Neural progenitor cell (in vitro differentiated cells): ENCODE measurements around the gene CCL21. TPM values are rescaled to one million over a fixed set of nuclear protein-coding genes. Genes with fewer than 3 reads are reported as not detected.

Source experiments
- DNase-seq: peaks from one replicate; pipeline ENCODE4 v3.0.0-alpha.2; 2016; ENCODE audit warnings: low spot score
- H2AFZ ChIP-seq: fragments of 200-600 bp; sonication (generic); replicated peaks from 2 replicates; pipeline ENCODE4 v1.6.1; 2016; ENCODE audit warnings: antibody characterized with exemption
- H3F3A ChIP-seq: fragments of 200-600 bp; sonication (generic); 2 replicates; pipeline ENCODE4 v1.6.1; 2016; ENCODE audit warnings: antibody characterized with exemption, low read depth
- H3K27ac ChIP-seq: fragments of 200-600 bp; sonication (generic); 2 replicates; pipeline ENCODE4 v1.5.1; 2016; ENCODE audit warnings: mild to moderate bottlenecking
- H3K27me3 ChIP-seq: fragments of 200-600 bp; sonication (generic); 2 replicates; pipeline ENCODE4 v1.6.1; 2016; ENCODE audit warnings: mild to moderate bottlenecking, moderate library complexity
- H3K36me3 ChIP-seq: fragments of 200-600 bp; sonication (generic); 2 replicates; pipeline ENCODE4 v1.5.1; 2016
- H3K4me1 ChIP-seq: fragments of 200-600 bp; sonication (generic); 2 replicates; pipeline ENCODE4 v1.6.1; 2016; ENCODE audit warnings: mixed run types
- H3K4me2 ChIP-seq: fragments of 200-600 bp; sonication (generic); 2 replicates; pipeline ENCODE4 v1.6.1; 2016
- H3K4me3 ChIP-seq: fragments of 200-600 bp; sonication (generic); 2 replicates; pipeline ENCODE4 v1.5.1; 2016
- H3K79me2 ChIP-seq: fragments of 200-600 bp; sonication (generic); 2 replicates; pipeline ENCODE4 v1.6.1; 2016; ENCODE audit warnings: low read depth
- H3K9ac ChIP-seq: fragments of 200-600 bp; sonication (generic); 2 replicates; pipeline ENCODE4 v1.6.1; 2016
- H3K9me3 ChIP-seq: fragments of 200-600 bp; sonication (generic); 2 replicates; pipeline ENCODE4 v1.5.1; 2016; ENCODE audit warnings: low read depth
- H4K20me1 ChIP-seq: fragments of 200-600 bp; sonication (generic); 2 replicates; pipeline ENCODE4 v1.6.1; 2016; ENCODE audit warnings: low read depth
- H3K27ac Mint-ChIP-seq: 3 replicates; pipeline ENCODE4 v1.8.0; 2021; ENCODE audit warnings: mixed read lengths
- H3K27me3 Mint-ChIP-seq: 2 replicates; pipeline ENCODE4 v1.8.0; 2022; ENCODE audit warnings: low read depth, mild to moderate bottlenecking, inconsistent platforms, moderate library complexity, mixed read lengths; ENCODE audit not compliant: insufficient read depth
- H3K36me3 Mint-ChIP-seq: 3 replicates; pipeline ENCODE4 v1.8.0; 2021; ENCODE audit warnings: mixed read lengths
- H3K4me1 Mint-ChIP-seq: 3 replicates; pipeline ENCODE4 v1.8.0; 2021; ENCODE audit warnings: mixed read lengths
- H3K4me3 Mint-ChIP-seq: 3 replicates; pipeline ENCODE4 v1.8.0; 2021; ENCODE audit warnings: mild to moderate bottlenecking, moderate library complexity, mixed read lengths
- H3K9me3 Mint-ChIP-seq: 3 replicates; pipeline ENCODE4 v1.8.0; 2020; ENCODE audit warnings: mixed read lengths
- CTCF ChIP-seq: fragments of 200-600 bp; sonication (generic); IDR thresholded peaks from 2 replicates; pipeline ENCODE4 v1.5.1; 2017; ENCODE audit warnings: antibody characterized with exemption, mild to moderate bottlenecking
- EZH2 ChIP-seq: fragments of 200-600 bp; sonication (generic); IDR thresholded peaks from 2 replicates; pipeline ENCODE4 v1.6.1; 2017; ENCODE audit warnings: antibody characterized with exemption, mild to moderate bottlenecking, moderate library complexity
- EZH2phosphoT487 ChIP-seq: fragments of 200-600 bp; sonication (generic); IDR thresholded peaks from 2 replicates; pipeline ENCODE4 v1.6.1; 2017; ENCODE audit warnings: antibody characterized with exemption
- total RNA-seq: library from RNA; depleted of rRNA; stranded (reverse); fragments of >200 nt; gene quantifications from 2 replicates; pipeline ENCODE4 v1.2.3, GENCODE V29; 2015; ENCODE audit warnings: low replicate concordance

Gene CCL21
- total RNA-seq, 1 donor from 2014 or later: not detected

GRCh38 chr9:34687276-34688030, 22.5 kb downstream of the CCL21 start:
- Mint-ChIP-seq H3K9me3 (no peaks in the 10 kb centered on the region), H3K4me3 (peak overlapping the region; percentile 18), H3K4me1 (peaks cover 18% of the 10 kb centered on the region), H3K36me3 (peaks cover 3% of the 10 kb centered on the region), H3K27me3 (peaks cover 11% of the 10 kb centered on the region), H3K27ac (peak overlapping the region; percentile 66)
- Histone ChIP-seq H3K79me2 (no peaks in the 10 kb centered on the region), H3K4me2 (no peak overlapping the region), H3K9ac (no peak overlapping the region), H3K27ac (no peak overlapping the region), H3F3A (no peaks in the 10 kb centered on the region), H3K4me1 (peaks cover 3% of the 10 kb centered on the region), H3K36me3 (no peaks in the 10 kb centered on the region), H3K27me3 (no peaks in the 10 kb centered on the region), H3K4me3 (no peak overlapping the region), H2AFZ (no peak overlapping the region), H4K20me1 (no peaks in the 10 kb centered on the region), H3K9me3 (no peaks in the 10 kb centered on the region)
- no peak for TF ChIP-seq CTCF
- TF ChIP-seq EZH2: no peak
- TF ChIP-seq EZH2phosphoT487: no peak
- DNase-seq: no peak

GRCh38 chr9:34686732-34687131, 23.2 kb downstream of the CCL21 start:
- Histone ChIP-seq H2AFZ (no peak overlapping the region), H3F3A (no peaks in the 10 kb centered on the region), H3K4me3 (no peak overlapping the region), H3K9ac (no peak overlapping the region), H3K79me2 (no peaks in the 10 kb centered on the region), H3K36me3 (no peaks in the 10 kb centered on the region), H3K4me1 (no peaks in the 10 kb centered on the region), H4K20me1 (no peaks in the 10 kb centered on the region), H3K27me3 (no peaks in the 10 kb centered on the region), H3K4me2 (no peak overlapping the region), H3K27ac (no peak overlapping the region), H3K9me3 (no peaks in the 10 kb centered on the region)
- Mint-ChIP-seq H3K4me3 (no peak overlapping the region), H3K27me3 (peaks cover 11% of the 10 kb centered on the region), H3K36me3 (peaks cover 3% of the 10 kb centered on the region), H3K27ac (peak overlapping the region; percentile 47), H3K4me1 (peaks cover 18% of the 10 kb centered on the region), H3K9me3 (no peaks in the 10 kb centered on the region)
- no peak for TF ChIP-seq CTCF
- TF ChIP-seq EZH2phosphoT487: no peak
- TF ChIP-seq EZH2: no peak
- no peak for DNase-seq

- H3K4me1 ChIP-seq: no peaks in the 10 kb centered on the region
- H3K27ac Mint-ChIP-seq: no peak overlapping the region
- TF ChIP-seq CTCF (no peak), EZH2 (no peak), EZH2phosphoT487 (no peak)
- no peak overlapping the region for H3K4me2 ChIP-seq
- no peak overlapping the region for H3K9ac ChIP-seq
- H2AFZ ChIP-seq: no peak overlapping the region
- no peaks in the 10 kb centered on the region for H3K9me3 Mint-ChIP-seq
- H3K27me3 ChIP-seq: no peaks in the 10 kb centered on the region
- peaks cover 11% of the 10 kb centered on the region for H3K27me3 Mint-ChIP-seq
- peaks cover 3% of the 10 kb centered on the region for H3K36me3 Mint-ChIP-seq
- H3K9me3 ChIP-seq: no peaks in the 10 kb centered on the region
- no peaks in the 10 kb centered on the region for H4K20me1 ChIP-seq
- H3K4me1 Mint-ChIP-seq: peaks cover 18% of the 10 kb centered on the region
- H3K4me3 Mint-ChIP-seq: no peak overlapping the region
- H3K4me3 ChIP-seq: no peak overlapping the region
- H3F3A ChIP-seq: no peaks in the 10 kb centered on the region
- no peak overlapping the region for H3K27ac ChIP-seq
- H3K79me2 ChIP-seq: no peaks in the 10 kb centered on the region
- no peaks in the 10 kb centered on the region for H3K36me3 ChIP-seq
- no peak for DNase-seq
Measured at GRCh38 chr9:34686231-34686630, 23.7 kb downstream of the CCL21 start.
